Stimulated activated naive CD8-positive, alpha-beta T cell treated with anti-CD3 and anti-CD28 coated beads, Interleukin-15, Interleukin-2, amounts not matched to agents 100 ng/mL and 50 ng/mL, for 24 hours (primary cell): ENCODE data around the gene CARD9.

Experiments used
- H3K27ac Mint-ChIP-seq: one replicate; pipeline ENCODE4 v1.8.0; 2021; ENCODE audit warnings: mild to moderate bottlenecking, mixed read lengths
- H3K27me3 Mint-ChIP-seq: one replicate; pipeline ENCODE4 v1.8.0; 2021; ENCODE audit warnings: mixed read lengths
- H3K36me3 Mint-ChIP-seq: one replicate; pipeline ENCODE4 v1.8.0; 2021; ENCODE audit warnings: low read depth, mixed read lengths
- H3K4me1 Mint-ChIP-seq: one replicate; pipeline ENCODE4 v1.8.0; 2021; ENCODE audit warnings: low read depth, mixed read lengths
- H3K4me3 Mint-ChIP-seq: one replicate; pipeline ENCODE4 v1.8.0; 2021; ENCODE audit warnings: mild to moderate bottlenecking, mixed read lengths
- H3K9me3 Mint-ChIP-seq: one replicate; pipeline ENCODE4 v1.8.0; 2021; ENCODE audit warnings: mixed read lengths

CARD9 gene

DNA sequence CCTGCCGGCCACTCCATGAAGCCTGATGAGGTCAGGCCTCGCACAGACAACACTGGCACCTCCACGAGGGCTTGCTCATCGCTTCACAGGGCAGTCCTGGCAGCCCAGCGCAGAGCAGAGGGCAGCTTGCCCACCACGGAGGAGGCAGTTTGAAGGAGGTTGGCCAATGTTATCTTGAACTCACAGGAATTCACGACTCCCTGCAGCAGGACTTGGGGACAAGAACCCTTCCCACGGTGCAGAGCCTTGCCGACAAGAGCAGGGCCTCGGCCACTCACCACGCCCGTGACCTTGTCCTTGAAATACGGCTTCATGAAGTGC, 21.5 kb upstream of the CARD9 start:
- peaks cover 55% of the 10 kb centered on the region for H3K36me3 Mint-ChIP-seq

DNA sequence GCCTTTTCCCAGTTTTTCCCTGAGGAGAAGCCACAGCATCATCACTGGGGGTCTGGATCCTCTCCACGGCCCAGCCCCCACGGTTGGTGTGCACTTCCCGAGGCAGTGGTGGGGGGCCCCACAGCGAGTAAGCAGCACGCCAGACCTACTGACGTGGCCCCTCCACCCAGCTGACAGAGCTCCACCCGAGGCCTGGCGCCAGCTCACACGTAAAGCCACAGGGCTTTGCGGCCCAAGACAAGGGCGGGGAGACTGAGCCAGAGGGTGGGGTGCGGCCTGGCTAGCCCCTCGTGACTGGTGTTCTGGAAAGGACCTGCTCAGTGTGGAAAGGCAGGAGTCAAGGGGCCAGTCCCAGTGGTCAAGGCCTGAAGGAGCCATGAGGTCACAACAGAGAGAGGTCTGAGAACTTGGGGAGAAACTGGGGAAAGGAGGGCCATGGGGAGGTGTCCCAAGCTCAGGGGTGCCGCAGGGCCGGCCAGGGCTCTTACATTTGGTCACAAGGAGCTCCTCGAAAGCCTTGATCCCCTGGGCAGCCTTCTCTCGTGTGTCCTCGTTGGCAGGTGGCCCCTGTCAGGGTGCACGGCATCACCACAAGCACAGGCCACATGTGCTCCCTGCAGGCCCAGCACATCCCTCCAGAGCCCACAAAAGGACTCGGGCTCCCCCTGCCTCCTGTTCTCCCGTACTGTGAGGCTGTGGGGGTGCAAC, 21.0 kb upstream of the CARD9 start:
- H3K36me3 Mint-ChIP-seq, result peaks cover 60% of the 10 kb centered on the region

More for the DNA sequence above, 21.5 kb upstream of the CARD9 start:
- peaks cover 14% of the 10 kb centered on the region for H3K4me1 Mint-ChIP-seq
- H3K9me3 Mint-ChIP-seq, result no peaks in the 10 kb centered on the region
- H3K27ac Mint-ChIP-seq, result no peak overlapping the region
- no peak overlapping the region for H3K4me3 Mint-ChIP-seq
- no peaks in the 10 kb centered on the region for H3K27me3 Mint-ChIP-seq

DNA sequence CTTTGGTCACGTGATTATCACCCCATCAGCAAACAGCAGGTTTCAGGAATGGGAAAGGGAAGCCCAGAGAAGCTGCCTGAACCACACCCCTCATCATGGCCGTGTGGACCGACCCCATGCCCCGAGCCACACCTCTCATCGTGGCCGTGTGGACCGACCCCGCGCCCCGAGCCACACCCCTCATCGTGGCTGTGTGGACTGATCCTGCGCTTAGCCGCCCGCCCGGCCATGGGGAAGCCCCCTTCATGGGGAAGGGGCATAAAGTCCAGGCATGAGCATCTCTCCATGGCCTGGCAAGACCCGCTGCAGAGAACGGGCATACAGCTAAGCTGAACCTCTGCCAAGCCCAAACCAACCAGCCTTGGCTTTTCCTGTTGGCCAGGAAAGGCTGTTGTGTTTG, 20.1 kb upstream of the CARD9 start:
- Mint-ChIP-seq H3K27ac (no peak overlapping the region), H3K27me3 (no peaks in the 10 kb centered on the region), H3K4me1 (peaks cover 8% of the 10 kb centered on the region), H3K9me3 (no peaks in the 10 kb centered on the region), H3K4me3 (no peak overlapping the region), H3K36me3 (peaks cover 61% of the 10 kb centered on the region)

More for the DNA sequence above, 21.0 kb upstream of the CARD9 start:
- H3K9me3 Mint-ChIP-seq, result no peaks in the 10 kb centered on the region
- no peaks in the 10 kb centered on the region for H3K27me3 Mint-ChIP-seq
- no peak overlapping the region for H3K27ac Mint-ChIP-seq
- no peak overlapping the region for H3K4me3 Mint-ChIP-seq
- peaks cover 17% of the 10 kb centered on the region for H3K4me1 Mint-ChIP-seq

DNA sequence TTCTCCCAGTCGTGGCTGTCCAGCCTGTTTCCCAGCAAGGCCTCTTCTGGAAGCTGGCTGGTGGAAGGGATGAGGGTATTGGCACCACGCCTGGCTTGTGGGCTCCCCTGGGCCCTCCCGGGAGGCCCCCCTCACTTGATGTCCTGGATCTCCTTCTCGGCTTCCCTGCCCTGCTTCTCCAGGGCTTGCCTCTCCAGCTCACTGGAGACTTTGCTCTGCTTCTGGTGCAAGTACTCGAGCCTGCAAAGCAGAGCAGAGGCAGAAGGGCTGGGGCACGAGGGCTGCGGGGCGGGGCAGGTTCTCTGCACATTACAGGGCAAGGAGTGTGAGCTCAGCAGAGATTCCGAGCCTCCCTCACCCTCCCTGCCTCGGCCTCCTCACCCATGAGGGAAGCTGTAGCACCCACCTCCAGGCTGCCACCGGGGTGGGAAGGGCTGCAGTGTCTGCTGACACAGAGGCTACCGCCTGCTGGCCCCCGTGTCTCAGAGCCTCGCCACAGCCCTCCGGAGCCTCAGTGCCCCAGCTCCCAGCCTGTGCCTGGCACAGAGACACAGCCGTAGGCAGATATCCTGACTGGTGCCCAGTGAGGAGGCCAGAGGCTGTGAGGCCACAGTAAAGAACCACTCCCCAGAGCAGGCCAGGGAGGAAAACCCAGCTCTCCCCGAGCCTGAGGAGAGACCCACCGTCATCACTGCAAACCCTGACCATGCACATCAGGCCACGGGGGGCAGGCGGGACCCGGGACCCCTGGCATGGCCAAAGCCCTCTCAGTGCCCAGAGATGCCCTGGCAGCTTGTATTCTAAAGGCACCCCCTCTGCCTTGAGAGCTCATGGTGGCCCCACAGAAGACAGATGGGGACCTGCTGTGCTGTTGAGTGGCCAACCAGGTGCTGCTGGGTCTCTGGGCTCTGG, 19.3 kb upstream of the CARD9 start:
- Mint-ChIP-seq H3K36me3 (peaks cover 62% of the 10 kb centered on the region), H3K4me1 (peaks cover 3% of the 10 kb centered on the region), H3K27me3 (no peaks in the 10 kb centered on the region), H3K27ac (no peak overlapping the region), H3K4me3 (no peak overlapping the region), H3K9me3 (no peaks in the 10 kb centered on the region)

- Mint-ChIP-seq H3K4me1 (peaks cover 8% of the 10 kb centered on the region), H3K9me3 (no peaks in the 10 kb centered on the region), H3K27me3 (no peaks in the 10 kb centered on the region), H3K4me3 (no peak overlapping the region), H3K27ac (no peak overlapping the region), H3K36me3 (peaks cover 66% of the 10 kb centered on the region)
Observed at GRCh38 chr9:136391737-136392537, 18.5 kb upstream of the CARD9 start.

- peaks cover 27% of the 10 kb centered on the region for H3K4me1 Mint-ChIP-seq
- no peak overlapping the region for H3K4me3 Mint-ChIP-seq
- H3K36me3 Mint-ChIP-seq, result peaks cover 66% of the 10 kb centered on the region
- no peak overlapping the region for H3K27ac Mint-ChIP-seq
- H3K27me3 Mint-ChIP-seq, result no peaks in the 10 kb centered on the region
- no peaks in the 10 kb centered on the region for H3K9me3 Mint-ChIP-seq
Observed at GRCh38 chr9:136389396-136389795, 15.9 kb upstream of the CARD9 start.

DNA sequence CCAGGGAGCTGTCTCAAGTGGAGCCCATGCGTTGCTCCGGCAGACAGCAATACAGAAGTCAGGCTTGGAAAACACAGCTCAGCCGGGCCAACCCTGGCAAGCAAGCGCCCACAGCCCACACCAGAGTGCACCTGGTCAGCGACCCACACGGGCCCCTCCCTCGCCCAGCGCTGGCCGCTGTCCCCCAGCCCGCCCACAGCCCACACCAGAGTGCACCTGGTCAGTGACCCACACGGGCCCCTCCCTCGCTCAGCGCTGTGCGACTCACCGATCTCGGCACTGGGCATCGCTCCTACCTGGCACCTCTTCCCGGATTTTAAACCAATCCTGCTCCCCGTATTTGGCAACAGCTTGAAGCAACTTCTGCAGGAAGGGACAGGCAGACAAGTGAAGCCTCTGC, 13.7 kb upstream of the CARD9 start:
- no peak overlapping the region for H3K4me3 Mint-ChIP-seq
- H3K27me3 Mint-ChIP-seq, result no peaks in the 10 kb centered on the region
- peaks cover 73% of the 10 kb centered on the region for H3K36me3 Mint-ChIP-seq
- no peak overlapping the region for H3K27ac Mint-ChIP-seq
- no peaks in the 10 kb centered on the region for H3K9me3 Mint-ChIP-seq
- peaks cover 31% of the 10 kb centered on the region for H3K4me1 Mint-ChIP-seq

DNA sequence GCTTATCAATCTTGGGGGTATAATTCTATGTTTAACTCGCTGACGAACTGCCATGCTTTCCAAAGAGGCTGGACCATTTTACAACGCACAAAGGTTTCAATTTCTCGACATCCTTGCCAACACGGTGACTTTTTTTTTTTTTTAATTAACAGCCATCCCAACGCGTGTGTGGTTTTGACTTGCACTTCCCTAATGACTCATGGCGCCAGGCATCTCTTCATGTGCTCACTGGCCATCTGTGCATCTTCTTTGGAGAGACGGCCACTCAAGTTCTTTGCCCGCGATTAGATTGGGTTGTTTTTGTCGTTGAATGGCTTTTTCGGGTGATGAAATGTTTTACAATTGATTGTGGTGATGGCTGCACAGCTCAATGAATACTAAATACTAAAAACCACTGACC, 12.5 kb upstream of the CARD9 start:
- H3K27ac Mint-ChIP-seq, result no peak overlapping the region
- H3K27me3 Mint-ChIP-seq, result no peaks in the 10 kb centered on the region
- H3K4me3 Mint-ChIP-seq, result peak overlapping the region; percentile 7
- H3K4me1 Mint-ChIP-seq, result peaks cover 31% of the 10 kb centered on the region
- H3K36me3 Mint-ChIP-seq, result peaks cover 66% of the 10 kb centered on the region
- H3K9me3 Mint-ChIP-seq, result no peaks in the 10 kb centered on the region

DNA sequence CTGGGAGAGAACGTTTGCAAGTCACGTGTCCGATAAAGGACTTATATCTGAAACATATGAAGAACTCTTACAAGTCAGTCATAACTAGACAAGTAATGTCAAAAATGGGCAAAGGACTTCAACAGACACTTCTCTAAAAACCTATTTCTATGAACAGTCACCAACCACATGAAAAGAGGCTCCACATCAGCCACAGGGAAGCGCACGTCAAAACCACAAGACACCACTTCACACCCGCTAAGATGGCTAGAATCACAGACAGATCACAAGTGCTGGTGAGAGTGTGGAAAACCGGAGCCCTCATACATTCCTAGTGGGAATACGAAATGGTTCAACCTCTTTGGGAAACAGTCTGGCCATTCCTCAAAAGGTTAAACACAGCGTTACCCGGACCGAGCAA, 11.5 kb upstream of the CARD9 start:
- Mint-ChIP-seq H3K4me1 (peaks cover 31% of the 10 kb centered on the region), H3K9me3 (no peaks in the 10 kb centered on the region), H3K36me3 (peaks cover 63% of the 10 kb centered on the region), H3K27ac (peak overlapping the region; percentile 53), H3K27me3 (no peaks in the 10 kb centered on the region), H3K4me3 (no peak overlapping the region)

GRCh38 chr9:136383436-136383835, 10.0 kb upstream of the CARD9 start:
- Mint-ChIP-seq H3K4me3 (no peak overlapping the region), H3K4me1 (peaks cover 27% of the 10 kb centered on the region), H3K9me3 (no peaks in the 10 kb centered on the region), H3K27me3 (no peaks in the 10 kb centered on the region), H3K36me3 (peaks cover 47% of the 10 kb centered on the region), H3K27ac (no peak overlapping the region)

GRCh38 chr9:136381966-136382513, 8.6 kb upstream of the CARD9 start:
- Mint-ChIP-seq H3K36me3 (peaks cover 36% of the 10 kb centered on the region), H3K4me3 (no peak overlapping the region), H3K9me3 (no peaks in the 10 kb centered on the region), H3K4me1 (peaks cover 23% of the 10 kb centered on the region), H3K27ac (no peak overlapping the region), H3K27me3 (no peaks in the 10 kb centered on the region)

DNA sequence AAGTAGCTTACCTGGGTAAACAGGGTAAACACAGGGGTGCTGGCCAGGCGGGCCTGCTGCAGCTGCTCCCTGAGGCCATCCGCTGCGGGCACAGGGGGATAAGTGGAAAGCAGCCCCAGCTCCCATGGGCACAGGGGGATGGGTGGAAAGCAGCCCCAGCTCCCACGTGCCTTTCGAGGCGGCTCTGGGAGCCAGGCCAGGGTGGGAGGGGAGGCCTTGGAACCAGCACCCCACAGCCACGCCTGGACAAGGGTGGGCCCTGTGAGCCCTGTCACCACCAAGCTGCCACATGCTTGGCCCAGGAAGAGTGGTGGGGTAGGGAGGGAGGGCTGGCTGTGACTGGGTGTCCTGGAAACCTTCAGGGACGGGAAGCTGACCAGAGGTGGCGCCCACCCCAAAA, 7.8 kb upstream of the CARD9 start:
- Mint-ChIP-seq H3K27me3 (no peaks in the 10 kb centered on the region), H3K9me3 (no peaks in the 10 kb centered on the region), H3K36me3 (peaks cover 36% of the 10 kb centered on the region)

GRCh38 chr9:136380381-136380780, 6.9 kb upstream of the CARD9 start:
- Mint-ChIP-seq H3K36me3 (peaks cover 26% of the 10 kb centered on the region), H3K4me3 (no peak overlapping the region), H3K4me1 (peaks cover 13% of the 10 kb centered on the region), H3K27ac (no peak overlapping the region), H3K27me3 (no peaks in the 10 kb centered on the region), H3K9me3 (no peaks in the 10 kb centered on the region)

More for the DNA sequence above, 7.8 kb upstream of the CARD9 start:
- Mint-ChIP-seq H3K4me3 (no peak overlapping the region), H3K4me1 (peaks cover 23% of the 10 kb centered on the region), H3K27ac (no peak overlapping the region)

GRCh38 chr9:136379891-136380290, 6.4 kb upstream of the CARD9 start:
- H3K9me3 Mint-ChIP-seq, result no peaks in the 10 kb centered on the region
- no peak overlapping the region for H3K4me3 Mint-ChIP-seq
- H3K4me1 Mint-ChIP-seq, result peaks cover 8% of the 10 kb centered on the region
- H3K27ac Mint-ChIP-seq, result no peak overlapping the region
- H3K27me3 Mint-ChIP-seq, result no peaks in the 10 kb centered on the region
- peaks cover 22% of the 10 kb centered on the region for H3K36me3 Mint-ChIP-seq

DNA sequence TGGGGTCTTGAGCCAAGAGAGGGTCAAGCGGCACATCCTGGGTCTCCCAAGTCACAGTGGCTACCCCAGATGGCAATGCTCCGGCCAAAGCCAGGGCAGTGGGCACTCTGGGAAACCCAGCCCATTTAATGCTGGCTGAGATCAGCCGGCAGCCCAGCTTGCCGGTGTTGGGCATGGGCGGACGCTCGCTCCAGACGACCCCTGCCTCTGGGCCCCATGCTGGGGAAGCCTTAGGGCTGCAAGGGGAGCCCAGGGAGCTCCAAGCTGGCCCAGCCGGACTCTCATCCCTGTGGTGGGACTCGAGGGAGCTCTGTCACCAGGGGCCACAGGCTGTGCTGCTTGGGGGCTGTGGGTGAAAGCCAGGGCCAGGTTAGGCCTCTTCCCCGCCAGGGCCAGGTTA, 5.9 kb upstream of the CARD9 start:
- Mint-ChIP-seq H3K4me3 (no peak overlapping the region), H3K4me1 (peaks cover 4% of the 10 kb centered on the region), H3K27ac (no peak overlapping the region), H3K36me3 (peaks cover 17% of the 10 kb centered on the region), H3K27me3 (no peaks in the 10 kb centered on the region), H3K9me3 (no peaks in the 10 kb centered on the region)
